Measurements from ENCODE around the gene RYR3. TPM values are rescaled to one million over a fixed set of nuclear protein-coding genes. Genes with fewer than 3 reads are reported as not detected.

Gene RYR3
- total RNA-seq, 2 experiments from 2014 or later = not detected

- Mint-ChIP-seq H3K9me3 (no peaks in the 10 kb centered on the region), H3K27ac (no peak overlapping the region), H3K4me3 (no peak overlapping the region), H3K36me3 (ENCODE audit: low read depth) (no peaks in the 10 kb centered on the region), H3K4me1 (ENCODE audit: low read depth) (no peaks in the 10 kb centered on the region), H3K27me3 (peaks cover 4% of the 10 kb centered on the region)
- no peak for TF ChIP-seq CTCF (IDR thresholded peaks at IDR 0.05)
- DNase-seq = no peak
- ChIA-PET POLR2A (no interaction called here), CTCF (interaction anchor here (1.8 kb wide), 1 partner anchor 340 kb away, joined by 4 read pairs; no protein-coding TSS in a partner anchor)
- ATAC-seq = no peak
- intact Hi-C loops (cut with micrococcal nuclease) = no loop called here
Measured at GRCh38 chr15:33360886-33361285, 50.1 kb downstream of the RYR3 start.

- no peak for ATAC-seq
- POLR2A ChIA-PET = no interaction called here
- Mint-ChIP-seq H3K4me1 (ENCODE audit: low read depth) (no peaks in the 10 kb centered on the region), H3K27me3 (no peaks in the 10 kb centered on the region), H3K36me3 (ENCODE audit: low read depth) (no peaks in the 10 kb centered on the region), H3K9me3 (no peaks in the 10 kb centered on the region), H3K4me3 (no peak overlapping the region), H3K27ac (no peak overlapping the region)
- TF ChIP-seq CTCF (IDR thresholded peaks at IDR 0.05) = no peak
- intact Hi-C loops (cut with micrococcal nuclease) = no loop called here
- CTCF ChIA-PET = no interaction called here
- no peak for DNase-seq
Measured at GRCh38 chr15:33369941-33370622, 59.3 kb downstream of the RYR3 start.

GRCh38 chr15:33370623-33371020 is 59.9 kb downstream of the RYR3 start:
- no peak for ATAC-seq

GRCh38 chr15:33371159-33371558 is 60.4 kb downstream of the RYR3 start:
- peaks cover 2% of the 10 kb centered on the region for H3K27me3 Mint-ChIP-seq
- no peak for TF ChIP-seq CTCF (IDR thresholded peaks at IDR 0.05)
- DNase-seq (no peak), ATAC-seq (no peak)
- ChIA-PET CTCF (interaction anchor here (0.7 kb wide), 1 partner anchor 222 kb away, joined by 3 read pairs; no protein-coding TSS in a partner anchor), POLR2A (no interaction called here)
- intact Hi-C loops (cut with micrococcal nuclease) = no loop called here
- H3K36me3 Mint-ChIP-seq (ENCODE audit: low read depth) = no peaks in the 10 kb centered on the region
- H3K27ac Mint-ChIP-seq = no peak overlapping the region
- no peaks in the 10 kb centered on the region for H3K4me1 Mint-ChIP-seq (ENCODE audit: low read depth)
- no peak overlapping the region for H3K4me3 Mint-ChIP-seq
- H3K9me3 Mint-ChIP-seq = no peaks in the 10 kb centered on the region

More at GRCh38 chr15:33370623-33371020, 59.9 kb downstream of the RYR3 start:
- H3K4me3 Mint-ChIP-seq = no peak overlapping the region
- no peaks in the 10 kb centered on the region for H3K4me1 Mint-ChIP-seq (ENCODE audit: low read depth)
- H3K9me3 Mint-ChIP-seq = no peaks in the 10 kb centered on the region
- no peak for TF ChIP-seq CTCF (IDR thresholded peaks at IDR 0.05)
- CTCF ChIA-PET = interaction anchor here (0.7 kb wide), 1 partner anchor 222 kb away, joined by 3 read pairs; no protein-coding TSS in a partner anchor
- DNase-seq = no peak
- POLR2A ChIA-PET = no interaction called here
- no peak overlapping the region for H3K27ac Mint-ChIP-seq
- no peaks in the 10 kb centered on the region for H3K27me3 Mint-ChIP-seq
- no peaks in the 10 kb centered on the region for H3K36me3 Mint-ChIP-seq (ENCODE audit: low read depth)
- intact Hi-C loops (cut with micrococcal nuclease) = no loop called here

GRCh38 chr15:33374226-33374914 is 63.6 kb downstream of the RYR3 start:
- no peak overlapping the region for H3K27ac Mint-ChIP-seq
- intact Hi-C loops (cut with micrococcal nuclease) = no loop called here
- ChIA-PET CTCF (interaction anchor here (1.2 kb wide), 2 partner anchors 10 to 11 kb away, joined by 3 read pairs; no protein-coding TSS in a partner anchor), POLR2A (no interaction called here)
- no peaks in the 10 kb centered on the region for H3K36me3 Mint-ChIP-seq (ENCODE audit: low read depth)
- no peak for TF ChIP-seq CTCF (IDR thresholded peaks at IDR 0.05)
- ATAC-seq (no peak), DNase-seq (no peak)
- no peaks in the 10 kb centered on the region for H3K9me3 Mint-ChIP-seq
- no peak overlapping the region for H3K4me3 Mint-ChIP-seq
- H3K27me3 Mint-ChIP-seq = peaks cover 2% of the 10 kb centered on the region
- H3K4me1 Mint-ChIP-seq (ENCODE audit: low read depth) = no peaks in the 10 kb centered on the region
